SJSA1 (cell line): ENCODE data around the gene TFF3. TPM values are rescaled to one million over a fixed set of nuclear protein-coding genes. Genes with fewer than 3 reads are reported as not detected.
A peak's percentile ranks its signal among the peaks of the same experiment; 100 is the strongest.

ENCODE experiments used
- DNase-seq, 2 experiments: peaks; one replicate each; pipeline ENCODE4 v3.0.0-alpha.2; 2015 to 2020; ENCODE audit warnings: low spot score in 2 of 2, low read depth in 1 of 2
- H3K27ac ChIP-seq: fragments of 250-450 bp; sonication (Bioruptor Pico); 2 replicates; pipeline ENCODE4 v1.5.1; 2020; ENCODE audit warnings: mild to moderate bottlenecking, moderate library complexity
- H3K27me3 ChIP-seq: fragments of 250-450 bp; sonication (Bioruptor Pico); replicated peaks from 2 replicates; pipeline ENCODE4 v1.5.1; 2020; ENCODE audit warnings: mild to moderate bottlenecking, moderate library complexity
- H3K36me3 ChIP-seq: fragments of 250-450 bp; sonication (Bioruptor Pico); 2 replicates; pipeline ENCODE4 v1.5.1; 2020; ENCODE audit warnings: mild to moderate bottlenecking
- H3K4me1 ChIP-seq: fragments of 250-450 bp; sonication (Bioruptor Pico); replicated peaks from 2 replicates; pipeline ENCODE4 v1.6.1; 2021; ENCODE audit warnings: mild to moderate bottlenecking
- H3K4me3 ChIP-seq: fragments of 250-450 bp; sonication (Bioruptor Pico); 2 replicates; pipeline ENCODE4 v1.5.1; 2020; ENCODE audit warnings: mild to moderate bottlenecking
- H3K9me3 ChIP-seq: fragments of 250-450 bp; sonication (Bioruptor Pico); replicated peaks from 2 replicates; pipeline ENCODE4 v1.5.1; 2020; ENCODE audit warnings: mild to moderate bottlenecking
- total RNA-seq: library from RNA; depleted of rRNA; stranded (reverse); fragments of >200 nt; shearing (Covaris generic); gene quantifications from 2 replicates; pipeline ENCODE4 v1.2.3, GENCODE V29; 2014

Gene TFF3
- total RNA-seq, 1 experiment from 2014 or later = not detected

- Histone ChIP-seq H3K4me3 (no peak overlapping the region), H3K36me3 (no peaks in the 10 kb centered on the region), H3K4me1 (no peaks in the 10 kb centered on the region), H3K27me3 (no peaks in the 10 kb centered on the region), H3K9me3 (no peaks in the 10 kb centered on the region), H3K27ac (no peak overlapping the region)
- peak in 1 of 2 experiments; percentile 23 for DNase-seq
Observed at GRCh38 chr21:42341776-42342542, 26.8 kb upstream of the TFF3 start.

- H3K4me3 ChIP-seq = no peak overlapping the region
- H3K27ac ChIP-seq = no peak overlapping the region
- no peaks in the 10 kb centered on the region for H3K36me3 ChIP-seq
- H3K4me1 ChIP-seq = peaks cover 8% of the 10 kb centered on the region
- no peaks in the 10 kb centered on the region for H3K27me3 ChIP-seq
- no peaks in the 10 kb centered on the region for H3K9me3 ChIP-seq
- DNase-seq = peak in 1 of 2 experiments; percentile 30
Observed at GRCh38 chr21:42340187-42341050, 25.2 kb upstream of the TFF3 start.

- no peaks in the 10 kb centered on the region for H3K9me3 ChIP-seq
- no peak overlapping the region for H3K4me3 ChIP-seq
- H3K27me3 ChIP-seq = no peaks in the 10 kb centered on the region
- no peaks in the 10 kb centered on the region for H3K36me3 ChIP-seq
- H3K4me1 ChIP-seq = peaks cover 8% of the 10 kb centered on the region
- DNase-seq = peak in 1 of 2 experiments; percentile 27
- H3K27ac ChIP-seq = no peak overlapping the region
Observed at GRCh38 chr21:42338729-42339715, 23.8 kb upstream of the TFF3 start.

GRCh38 chr21:42337830-42338728 is 22.9 kb upstream of the TFF3 start:
- H3K36me3 ChIP-seq = no peaks in the 10 kb centered on the region
- no peaks in the 10 kb centered on the region for H3K27me3 ChIP-seq
- peak in 1 of 2 experiments; percentile 43 for DNase-seq
- H3K4me1 ChIP-seq = peaks cover 8% of the 10 kb centered on the region
- H3K9me3 ChIP-seq = no peaks in the 10 kb centered on the region
- H3K27ac ChIP-seq = no peak overlapping the region
- no peak overlapping the region for H3K4me3 ChIP-seq

- Histone ChIP-seq H3K27ac (no peak overlapping the region), H3K9me3 (no peaks in the 10 kb centered on the region), H3K4me1 (peaks cover 8% of the 10 kb centered on the region), H3K4me3 (no peak overlapping the region), H3K27me3 (no peaks in the 10 kb centered on the region), H3K36me3 (no peaks in the 10 kb centered on the region)
- no peak for DNase-seq
Observed at GRCh38 chr21:42337276-42337675, 22.1 kb upstream of the TFF3 start.

- H3K27me3 ChIP-seq = no peaks in the 10 kb centered on the region
- H3K9me3 ChIP-seq = no peaks in the 10 kb centered on the region
- H3K4me3 ChIP-seq = no peak overlapping the region
- DNase-seq = peak; percentile 47 to 55
- H3K27ac ChIP-seq = no peak overlapping the region
- peaks cover 8% of the 10 kb centered on the region for H3K4me1 ChIP-seq
- H3K36me3 ChIP-seq = no peaks in the 10 kb centered on the region
Observed at GRCh38 chr21:42336054-42336453, 20.8 kb upstream of the TFF3 start.

GRCh38 chr21:42332557-42333317 is 17.5 kb upstream of the TFF3 start:
- no peak overlapping the region for H3K27ac ChIP-seq
- peaks cover 8% of the 10 kb centered on the region; the same call in 1 of the 2 replicates for H3K27me3 ChIP-seq
- H3K9me3 ChIP-seq = no peaks in the 10 kb centered on the region
- H3K36me3 ChIP-seq = no peaks in the 10 kb centered on the region
- H3K4me1 ChIP-seq = peaks cover 8% of the 10 kb centered on the region
- H3K4me3 ChIP-seq = no peak overlapping the region
- peak in 1 of 2 experiments; percentile 21 for DNase-seq

- no peaks in the 10 kb centered on the region for H3K9me3 ChIP-seq
- DNase-seq = no peak
- peaks cover 8% of the 10 kb centered on the region for H3K4me1 ChIP-seq
- H3K36me3 ChIP-seq = no peaks in the 10 kb centered on the region
- H3K27me3 ChIP-seq = peaks cover 16% of the 10 kb centered on the region; the same call in 1 of the 2 replicates
- H3K27ac ChIP-seq = no peak overlapping the region
- no peak overlapping the region for H3K4me3 ChIP-seq
Observed at GRCh38 chr21:42331660-42332059, 16.5 kb upstream of the TFF3 start.

- DNase-seq = peak in 1 of 2 experiments; percentile 22
Observed at GRCh38 chr21:42330380-42331371, 15.5 kb upstream of the TFF3 start.

GRCh38 chr21:42324896-42325295 is 9.7 kb upstream of the TFF3 start:
- Histone ChIP-seq H3K27me3 (peaks cover 26% of the 10 kb centered on the region), H3K4me3 (no peak overlapping the region), H3K9me3 (peaks cover 5% of the 10 kb centered on the region; the same call in 1 of the 2 replicates), H3K27ac (no peak overlapping the region), H3K4me1 (peaks cover 3% of the 10 kb centered on the region), H3K36me3 (no peaks in the 10 kb centered on the region)
- no peak for DNase-seq

More at GRCh38 chr21:42330380-42331371, 15.5 kb upstream of the TFF3 start:
- Histone ChIP-seq H3K27me3 (peaks cover 16% of the 10 kb centered on the region; the same call in 1 of the 2 replicates), H3K27ac (no peak overlapping the region), H3K9me3 (peaks cover 1% of the 10 kb centered on the region; the same call in 1 of the 2 replicates), H3K4me1 (peaks cover 1% of the 10 kb centered on the region), H3K4me3 (no peak overlapping the region), H3K36me3 (no peaks in the 10 kb centered on the region)

- H3K9me3 ChIP-seq = peaks cover 5% of the 10 kb centered on the region; the same call in 1 of the 2 replicates
- H3K4me3 ChIP-seq = no peak overlapping the region
- no peak overlapping the region for H3K27ac ChIP-seq
- no peaks in the 10 kb centered on the region for H3K36me3 ChIP-seq
- H3K27me3 ChIP-seq = peaks cover 10% of the 10 kb centered on the region; the same call in 1 of the 2 replicates
- H3K4me1 ChIP-seq = peaks cover 14% of the 10 kb centered on the region
- no peak for DNase-seq
Observed at GRCh38 chr21:42321845-42322244, 6.6 kb upstream of the TFF3 start.
